ENCODE measurements around the gene AP3D1.

Gene AP3D1

DNA sequence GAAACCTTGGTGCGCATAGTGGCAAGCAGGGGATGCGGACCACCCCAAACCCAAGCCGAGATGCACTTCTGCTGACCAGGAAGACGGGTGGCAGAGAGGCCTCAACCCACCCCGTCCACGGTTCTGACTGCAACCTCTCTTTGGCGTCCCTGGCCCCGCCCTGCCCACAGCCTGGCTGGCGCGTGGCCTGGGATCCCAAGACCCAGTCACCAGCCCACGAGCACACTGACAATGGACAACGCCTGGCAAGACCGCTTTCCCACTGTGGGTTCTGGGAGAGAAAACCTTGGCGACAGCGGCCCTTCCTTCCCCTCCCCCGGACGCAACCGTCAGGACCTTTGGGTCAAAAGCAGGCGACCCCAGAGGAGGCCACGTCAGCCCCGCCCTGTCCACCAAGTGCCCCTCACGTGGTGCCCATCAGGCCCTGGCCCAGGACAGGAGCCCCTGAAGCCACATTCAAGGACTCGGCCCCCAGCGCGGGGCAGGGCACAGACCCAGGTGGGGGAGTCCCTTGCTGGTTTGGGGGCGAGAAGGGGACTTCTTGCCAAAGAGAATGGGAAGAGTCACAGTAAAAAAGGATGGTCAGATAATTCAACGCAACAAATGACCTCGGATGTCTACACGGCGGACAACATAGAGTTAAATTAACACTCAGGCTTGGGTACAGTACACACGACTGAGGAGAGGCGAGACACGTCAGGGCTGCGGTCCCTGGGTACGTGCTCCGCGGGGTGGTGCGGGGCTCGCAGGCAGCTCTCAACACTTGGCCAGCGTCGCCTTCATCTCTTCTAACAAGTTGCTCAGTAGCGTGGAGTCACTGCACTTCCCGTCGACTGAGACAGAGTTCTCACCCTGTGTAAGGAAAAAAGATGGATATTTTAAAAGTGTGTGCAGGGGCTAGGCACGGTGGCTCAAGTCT is 49.7 kb downstream of the AP3D1 start:
- no peak for TF ChIP-seq GATA3 (IDR thresholded peaks at IDR 0.05; ENCODE audit: low read depth, low read length)

- TF ChIP-seq GATA3 (IDR thresholded peaks at IDR 0.05; ENCODE audit: low read depth, low read length): no peak
- no peak for TF ChIP-seq GATA2 (IDR thresholded peaks at IDR 0.05; ENCODE audit: low read depth, low read length)
These were observed 50.7 kb downstream of the AP3D1 start for GRCh38 chr19:2100719-2101061.

DNA sequence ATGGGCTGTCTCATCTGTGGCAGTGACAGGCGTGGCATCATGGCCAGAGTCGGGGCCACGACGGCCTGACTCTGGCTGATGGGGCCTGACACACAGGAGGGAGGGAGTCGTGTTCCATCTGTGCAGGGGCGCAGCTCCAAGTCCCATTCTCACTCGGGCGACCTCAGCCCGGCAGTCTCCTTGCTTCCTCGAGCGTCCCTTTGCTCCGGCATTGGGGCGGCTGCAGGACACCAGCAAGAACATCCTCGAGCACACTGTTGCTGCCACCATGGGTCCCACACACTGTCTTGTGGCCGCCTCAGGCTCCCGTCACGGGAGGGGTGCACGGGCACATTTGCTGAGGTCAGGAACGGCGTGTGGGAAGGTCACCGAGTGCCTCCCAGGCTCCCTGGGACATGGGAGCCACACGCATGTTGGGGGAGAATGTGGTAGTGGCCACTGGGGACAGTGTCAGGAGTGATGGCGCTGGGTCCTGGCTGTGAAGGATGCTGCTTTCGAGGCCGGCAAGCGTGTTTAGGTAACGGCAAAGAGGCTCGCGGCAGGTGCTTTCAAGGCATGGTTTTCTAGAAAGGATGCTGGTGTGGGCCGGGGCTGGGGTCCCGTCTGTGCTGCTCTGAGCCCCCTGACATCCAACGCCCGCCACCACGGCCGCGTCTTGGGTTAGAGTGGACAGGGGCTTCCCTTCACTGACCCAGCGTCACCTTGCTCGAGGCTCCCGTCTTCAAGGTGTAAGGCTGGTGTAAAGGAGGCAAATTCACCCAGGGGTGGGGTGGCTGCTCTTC is 51.2 kb downstream of the AP3D1 start:
- no peak for TF ChIP-seq GATA3 (IDR thresholded peaks at IDR 0.05; ENCODE audit: low read depth, low read length)
- TF ChIP-seq GATA2 (IDR thresholded peaks at IDR 0.05; ENCODE audit: low read depth, low read length): no peak

DNA sequence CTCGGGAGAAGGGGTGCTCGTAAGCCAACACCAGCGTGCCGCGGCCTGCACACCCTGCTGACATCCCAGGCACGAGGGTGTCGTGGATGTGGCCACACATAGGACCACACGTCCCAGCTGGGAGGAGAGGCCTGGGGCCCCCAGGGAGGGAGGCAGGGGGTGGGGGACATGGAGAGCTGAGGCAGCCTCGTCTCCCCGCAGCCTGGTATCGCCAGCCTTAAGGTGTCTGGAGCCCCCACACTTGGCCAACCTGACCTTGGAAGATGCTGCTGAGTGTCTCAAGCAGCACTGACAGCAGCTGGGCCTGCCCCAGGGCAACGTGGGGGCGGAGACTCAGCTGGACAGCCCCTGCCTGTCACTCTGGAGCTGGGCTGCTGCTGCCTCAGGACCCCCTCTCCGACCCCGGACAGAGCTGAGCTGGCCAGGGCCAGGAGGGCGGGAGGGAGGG is 52.3 kb downstream of the AP3D1 start:
- TF ChIP-seq GATA2 (IDR thresholded peaks at IDR 0.05; ENCODE audit: low read depth, low read length): no peak
- no peak for TF ChIP-seq GATA3 (IDR thresholded peaks at IDR 0.05; ENCODE audit: low read depth, low read length)

DNA sequence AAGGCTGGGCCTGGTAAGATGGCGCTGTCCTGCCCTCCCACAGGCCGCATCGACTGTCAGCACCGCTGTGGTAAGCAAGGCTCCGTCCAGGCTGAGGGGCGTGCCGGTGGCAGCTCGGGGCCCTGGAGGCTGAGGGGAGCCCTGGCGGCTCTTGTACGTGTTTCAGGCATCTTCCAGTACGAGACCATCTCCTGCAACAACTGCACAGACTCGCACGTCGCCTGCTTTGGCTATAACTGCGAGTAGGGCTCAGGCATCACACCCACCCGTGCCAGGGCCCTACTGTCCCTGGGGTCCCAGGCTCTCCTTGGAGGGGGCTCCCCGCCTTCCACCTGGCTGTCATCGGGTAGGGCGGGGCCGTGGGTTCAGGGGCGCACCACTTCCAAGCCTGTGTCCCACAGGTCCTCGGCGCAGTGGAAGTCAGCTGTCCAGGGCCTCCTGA is 53.5 kb downstream of the AP3D1 start:
- no peak for TF ChIP-seq GATA2 (IDR thresholded peaks at IDR 0.05; ENCODE audit: low read depth, low read length)
- no peak for TF ChIP-seq GATA3 (IDR thresholded peaks at IDR 0.05; ENCODE audit: low read depth, low read length)

DNA sequence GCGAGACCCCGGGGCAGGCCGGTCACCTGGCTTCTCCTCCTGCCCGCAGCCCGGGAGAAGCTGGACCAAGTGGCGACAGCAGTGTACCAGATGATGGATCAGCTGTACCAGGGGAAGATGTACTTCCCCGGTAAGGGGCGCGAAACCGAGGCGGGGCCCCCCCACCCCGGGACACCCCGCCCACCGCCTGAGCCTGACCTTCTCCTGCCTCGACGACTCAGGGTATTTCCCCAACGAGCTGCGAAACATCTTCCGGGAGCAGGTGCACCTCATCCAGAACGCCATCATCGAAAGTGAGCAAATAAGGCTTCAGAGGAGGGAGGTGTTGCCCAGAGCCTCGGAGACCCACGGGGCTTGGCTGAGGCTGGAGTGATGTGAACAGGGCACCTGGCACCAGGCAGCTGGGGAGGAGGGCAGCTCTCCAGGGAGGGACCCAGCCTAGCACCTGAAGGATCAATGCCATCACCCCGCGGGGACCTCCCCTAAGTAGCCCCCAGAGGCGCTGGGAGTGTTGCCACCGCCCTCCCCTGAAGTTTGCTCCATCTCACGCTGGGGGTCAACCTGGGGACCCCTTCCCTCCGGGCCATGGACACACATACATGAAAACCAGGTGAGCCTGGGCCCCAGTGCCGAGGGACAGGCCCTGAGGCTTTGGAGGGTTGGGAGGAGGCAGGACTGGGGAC is 54.0 kb downstream of the AP3D1 start:
- no peak for TF ChIP-seq GATA2 (IDR thresholded peaks at IDR 0.05; ENCODE audit: low read depth, low read length)
- no peak for TF ChIP-seq GATA3 (IDR thresholded peaks at IDR 0.05; ENCODE audit: low read depth, low read length)

DNA sequence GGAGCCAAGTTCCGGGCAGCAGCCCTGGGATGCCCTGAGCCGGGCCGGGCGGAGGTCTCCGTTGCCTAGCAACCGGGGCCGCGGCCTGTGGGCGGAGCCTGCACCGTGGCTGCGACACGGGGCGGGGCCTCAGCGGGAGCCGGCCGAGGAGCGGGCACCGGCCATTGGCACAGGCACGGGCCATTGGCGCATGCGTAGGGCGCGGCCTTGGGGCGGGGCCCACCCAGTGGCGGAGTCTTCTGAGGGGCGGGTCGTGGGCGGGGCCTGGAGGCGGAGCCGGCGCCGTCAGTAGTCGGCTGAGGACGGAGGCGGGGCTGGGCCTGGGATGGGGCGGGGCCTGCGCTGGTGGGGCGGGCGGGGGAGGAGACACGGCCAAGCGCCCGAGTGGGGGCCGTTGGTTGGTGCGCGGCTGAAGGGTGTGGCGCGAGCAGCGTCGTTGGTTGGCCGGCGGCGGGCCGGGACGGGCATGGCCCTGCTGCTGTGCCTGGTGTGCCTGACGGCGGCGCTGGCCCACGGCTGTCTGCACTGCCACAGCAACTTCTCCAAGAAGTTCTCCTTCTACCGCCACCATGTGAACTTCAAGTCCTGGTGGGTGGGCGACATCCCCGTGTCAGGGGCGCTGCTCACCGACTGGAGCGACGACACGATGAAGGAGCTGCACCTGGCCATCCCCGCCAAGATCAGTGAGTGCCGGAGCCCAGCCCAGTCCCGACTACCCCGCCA is 54.7 kb downstream of the AP3D1 start, which contains the start of gene IZUMO4:
Gene IZUMO4 (plus strand): TSS at position 436 of the 723 bp plus-strand sequence. CDS start 31 bp downstream, at position 467.
- TF ChIP-seq GATA2 (IDR thresholded peaks at IDR 0.05; ENCODE audit: low read depth, low read length) (no peak), GATA3 (IDR thresholded peaks at IDR 0.05; ENCODE audit: low read depth, low read length) (no peak)

DNA sequence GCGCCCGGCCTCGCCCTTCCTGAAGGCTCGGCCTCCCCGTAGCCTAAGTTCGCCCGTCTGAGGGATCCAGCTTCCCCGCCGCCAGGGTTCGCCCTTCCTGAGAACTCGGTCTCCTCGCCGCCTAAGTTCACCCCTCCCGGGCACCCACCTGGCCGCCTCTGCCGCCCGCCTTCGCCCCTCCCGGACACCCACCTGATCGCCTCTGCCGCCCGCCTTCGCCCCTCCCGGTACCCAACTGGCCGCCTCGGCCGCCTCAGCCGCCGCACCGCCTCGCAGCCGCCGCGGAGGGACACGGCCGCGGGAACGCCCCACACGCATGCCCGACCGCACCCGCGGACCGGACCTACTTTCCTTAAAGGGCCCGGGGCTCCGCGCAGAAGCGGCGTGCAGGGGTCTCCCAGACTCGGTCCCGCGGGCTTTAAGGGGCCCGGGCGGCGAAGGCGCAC is 55.3 kb downstream of the AP3D1 start, which contains the start of gene MOB3A:
Gene MOB3A (minus strand): TSS at position 293 of the 446 bp plus-strand sequence. CDS start 17,766 bp downstream, outside the sequence.
- TF ChIP-seq GATA3 (IDR thresholded peaks at IDR 0.05; ENCODE audit: low read depth, low read length) (no peak), GATA2 (IDR thresholded peaks at IDR 0.05; ENCODE audit: low read depth, low read length) (no peak)

DNA sequence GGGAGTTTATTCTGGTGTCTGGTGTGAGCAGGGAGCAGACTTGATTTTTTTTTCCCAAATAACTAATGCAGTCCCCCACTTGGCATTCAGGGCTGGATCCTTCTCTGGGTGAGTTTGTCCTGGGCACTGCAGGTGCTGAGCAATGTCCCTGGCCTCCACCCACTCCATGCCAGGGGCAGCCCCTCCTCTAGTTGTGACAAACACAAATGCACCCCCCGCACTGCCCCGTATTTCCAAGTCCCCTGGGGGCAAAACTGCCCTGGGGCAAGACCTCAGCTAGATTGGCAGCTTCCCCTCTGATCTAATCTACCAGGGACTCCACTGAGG is 61.7 kb downstream of the AP3D1 start:
- no peak for TF ChIP-seq GATA2 (IDR thresholded peaks at IDR 0.05; ENCODE audit: low read depth, low read length)
- no peak for TF ChIP-seq GATA3 (IDR thresholded peaks at IDR 0.05; ENCODE audit: low read depth, low read length)

GRCh38 chr19:2089001-2089711 is 62.2 kb downstream of the AP3D1 start:
- TF ChIP-seq GATA3 (IDR thresholded peaks at IDR 0.05; ENCODE audit: low read depth, low read length): no peak
- no peak for TF ChIP-seq GATA2 (IDR thresholded peaks at IDR 0.05; ENCODE audit: low read depth, low read length)

GRCh38 chr19:2087621-2088100 is 63.7 kb downstream of the AP3D1 start:
- no peak for TF ChIP-seq GATA2 (IDR thresholded peaks at IDR 0.05; ENCODE audit: low read depth, low read length)
- no peak for TF ChIP-seq GATA3 (IDR thresholded peaks at IDR 0.05; ENCODE audit: low read depth, low read length)

- TF ChIP-seq GATA3 (IDR thresholded peaks at IDR 0.05; ENCODE audit: low read depth, low read length) (no peak), GATA2 (IDR thresholded peaks at IDR 0.05; ENCODE audit: low read depth, low read length) (no peak)
These were observed 66.2 kb downstream of the AP3D1 start for GRCh38 chr19:2084993-2085720.

Measured in SH-SY5Y (cell line).